ENCODE measurements around the gene ABCA4. TPM values are rescaled to one million over a fixed set of nuclear protein-coding genes. Genes with fewer than 3 reads are reported as not detected.

The ABCA4 gene
- total RNA-seq, 5 donors from 2014 or later (not counting 1 experiment from before 2014, with no cell fraction given) = not detected

- no peak overlapping the region for H3K4me3 Mint-ChIP-seq
- H3K27me3 Mint-ChIP-seq = peaks cover 30% of the 10 kb centered on the region in 2 donors
- Histone ChIP-seq H3K27me3 (replicated peaks in 1 of 2; ENCODE audit: control insufficient read depth in 2 of 2, extremely low read depth in 1 of 2, insufficient read depth in 2 of 2, low read length in 1 of 2) (peaks cover 0 to 23% of the 10 kb centered on the region in 2 experiments), H3K36me3 (ENCODE audit: control insufficient read depth in 2 of 2, extremely low read depth in 1 of 2, insufficient read depth in 1 of 2, low read length in 1 of 2) (no peaks in the 10 kb centered on the region), H3K27ac (ENCODE audit: low read length) (no peak overlapping the region), H3K4me1 (ENCODE audit: control insufficient read depth in 1 of 2, extremely low read depth in 1 of 2, insufficient read depth in 2 of 2, low read length in 2 of 2) (peaks cover 0 to 3% of the 10 kb centered on the region in 2 experiments), H3K9me3 (no peaks in the 10 kb centered on the region), H3K4me3 (ENCODE audit: control insufficient read depth in 1 of 2, extremely low read depth in 1 of 2, low read length in 1 of 2) (no peak overlapping the region)
- H3K36me3 Mint-ChIP-seq = no peaks in the 10 kb centered on the region
- 74% methylated on average over 2 of the region's 3 CpGs for WGBS (ENCODE audit: insufficient coverage)
- DNase-seq (no peak), ATAC-seq (replicated peaks in 1 of 4) (no peak)
- ChIA-PET POLR2A (no interaction called here), CTCF (interaction anchor here in 1 of 2 donors (0.6 kb wide), 1 partner anchor 702 kb away, joined by 11 read pairs; no protein-coding TSS in a partner anchor)
- H3K27ac Mint-ChIP-seq = no peak overlapping the region
- no peaks in the 10 kb centered on the region for H3K9me3 Mint-ChIP-seq
- H3K4me1 Mint-ChIP-seq = no peaks in the 10 kb centered on the region
Measured at GRCh38 chr1:93988634-93989350, 132.2 kb downstream of the ABCA4 start.

DNA sequence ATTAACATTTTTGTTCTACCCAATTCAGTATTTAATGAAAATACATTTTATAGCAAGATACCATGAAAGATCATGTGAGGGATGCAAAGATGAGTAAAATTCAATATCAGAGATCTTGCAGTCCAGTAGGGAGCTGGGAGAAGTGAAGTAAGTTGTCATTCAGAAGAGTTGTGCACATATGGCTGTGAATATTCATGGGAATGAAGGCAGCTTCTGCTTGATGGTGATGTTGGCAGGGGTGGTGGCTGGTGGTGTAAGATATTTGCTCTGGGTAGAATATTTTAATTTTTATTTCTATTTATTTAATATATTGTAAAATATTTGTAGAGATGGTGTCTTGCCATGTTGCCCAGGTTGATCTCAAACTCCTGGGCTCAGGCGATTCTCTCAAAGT, 139.7 kb downstream of the ABCA4 start:
- peaks cover 0 to 3% of the 10 kb centered on the region in 2 experiments for H3K27me3 ChIP-seq (replicated peaks in 1 of 2; ENCODE audit: control insufficient read depth in 2 of 2, extremely low read depth in 1 of 2, insufficient read depth in 2 of 2, low read length in 1 of 2)
- Mint-ChIP-seq H3K27ac (no peak overlapping the region), H3K36me3 (no peaks in the 10 kb centered on the region), H3K27me3 (peaks cover 6 to 18% of the 10 kb centered on the region in 2 donors), H3K9me3 (no peaks in the 10 kb centered on the region), H3K4me3 (no peak overlapping the region), H3K4me1 (no peaks in the 10 kb centered on the region)
- no peaks in the 10 kb centered on the region for H3K36me3 ChIP-seq (ENCODE audit: control insufficient read depth in 2 of 2, extremely low read depth in 1 of 2, insufficient read depth in 1 of 2, low read length in 1 of 2)
- no peak for DNase-seq
- ATAC-seq (replicated peaks in 1 of 4) = no peak
- ChIA-PET CTCF (interaction anchor here (0.9 to 1.1 kb wide), 2 partner anchors 8 to 352 kb away, joined by 4 to 6 read pairs; no protein-coding TSS in a partner anchor), POLR2A (no interaction called here)
- H3K4me3 ChIP-seq (ENCODE audit: control insufficient read depth in 1 of 2, extremely low read depth in 1 of 2, low read length in 1 of 2) = no peak overlapping the region
- no peaks in the 10 kb centered on the region for H3K9me3 ChIP-seq
- no CpG with 5 or more reads among the region's 1 CpG for WGBS (ENCODE audit: insufficient coverage)
- no peaks in the 10 kb centered on the region for H3K4me1 ChIP-seq (ENCODE audit: control insufficient read depth in 1 of 2, extremely low read depth in 1 of 2, insufficient read depth in 2 of 2, low read length in 2 of 2)
- H3K27ac ChIP-seq (ENCODE audit: low read length) = no peak overlapping the region

- no peak overlapping the region for H3K4me3 Mint-ChIP-seq
- Histone ChIP-seq H3K27me3 (replicated peaks in 1 of 2; ENCODE audit: control insufficient read depth in 2 of 2, extremely low read depth in 1 of 2, insufficient read depth in 2 of 2, low read length in 1 of 2) (peaks cover 0 to 3% of the 10 kb centered on the region in 2 experiments), H3K4me1 (ENCODE audit: control insufficient read depth in 1 of 2, extremely low read depth in 1 of 2, insufficient read depth in 2 of 2, low read length in 2 of 2) (no peaks in the 10 kb centered on the region), H3K27ac (ENCODE audit: low read length) (no peak overlapping the region), H3K9me3 (no peaks in the 10 kb centered on the region), H3K36me3 (ENCODE audit: control insufficient read depth in 2 of 2, extremely low read depth in 1 of 2, insufficient read depth in 1 of 2, low read length in 1 of 2) (no peaks in the 10 kb centered on the region), H3K4me3 (ENCODE audit: control insufficient read depth in 1 of 2, extremely low read depth in 1 of 2, low read length in 1 of 2) (no peak overlapping the region)
- no peaks in the 10 kb centered on the region for H3K9me3 Mint-ChIP-seq
- ChIA-PET POLR2A (no interaction called here), CTCF (interaction anchor here (0.9 to 1.1 kb wide), 2 partner anchors 8 to 351 kb away, joined by 4 to 6 read pairs; no protein-coding TSS in a partner anchor)
- 79% methylated on average over 4 of the region's 10 CpGs for WGBS (ENCODE audit: insufficient coverage)
- ATAC-seq (replicated peaks in 1 of 4) (no peak), DNase-seq (peak in 1 of 35 experiments; percentile 5)
- H3K4me1 Mint-ChIP-seq = no peaks in the 10 kb centered on the region
- H3K27ac Mint-ChIP-seq = no peak overlapping the region
- H3K27me3 Mint-ChIP-seq = peaks cover 5 to 16% of the 10 kb centered on the region in 2 donors
- H3K36me3 Mint-ChIP-seq = no peaks in the 10 kb centered on the region
Measured at GRCh38 chr1:93980320-93981273, 140.4 kb downstream of the ABCA4 start.

- 75% methylated on average over 3 of the region's 4 CpGs for WGBS (ENCODE audit: insufficient coverage)
- no peak overlapping the region for H3K27ac ChIP-seq (ENCODE audit: low read length)
- no peaks in the 10 kb centered on the region for H3K36me3 ChIP-seq (ENCODE audit: control insufficient read depth in 2 of 2, extremely low read depth in 1 of 2, insufficient read depth in 1 of 2, low read length in 1 of 2)
- Mint-ChIP-seq H3K4me1 (no peaks in the 10 kb centered on the region), H3K4me3 (no peak overlapping the region), H3K36me3 (no peaks in the 10 kb centered on the region), H3K9me3 (no peaks in the 10 kb centered on the region), H3K27ac (no peak overlapping the region), H3K27me3 (peaks cover 3 to 14% of the 10 kb centered on the region in 2 donors)
- ATAC-seq (replicated peaks in 1 of 4) = no peak
- H3K27me3 ChIP-seq (replicated peaks in 1 of 2; ENCODE audit: control insufficient read depth in 2 of 2, extremely low read depth in 1 of 2, insufficient read depth in 2 of 2, low read length in 1 of 2) = no peaks in the 10 kb centered on the region
- ChIA-PET CTCF (no interaction called here), POLR2A (no interaction called here)
- H3K4me1 ChIP-seq (ENCODE audit: control insufficient read depth in 1 of 2, extremely low read depth in 1 of 2, insufficient read depth in 2 of 2, low read length in 2 of 2) = no peaks in the 10 kb centered on the region
- H3K4me3 ChIP-seq (ENCODE audit: control insufficient read depth in 1 of 2, extremely low read depth in 1 of 2, low read length in 1 of 2) = no peak overlapping the region
- no peak for DNase-seq
- H3K9me3 ChIP-seq = no peaks in the 10 kb centered on the region
Measured at GRCh38 chr1:93979718-93980319, 141.1 kb downstream of the ABCA4 start.

DNA sequence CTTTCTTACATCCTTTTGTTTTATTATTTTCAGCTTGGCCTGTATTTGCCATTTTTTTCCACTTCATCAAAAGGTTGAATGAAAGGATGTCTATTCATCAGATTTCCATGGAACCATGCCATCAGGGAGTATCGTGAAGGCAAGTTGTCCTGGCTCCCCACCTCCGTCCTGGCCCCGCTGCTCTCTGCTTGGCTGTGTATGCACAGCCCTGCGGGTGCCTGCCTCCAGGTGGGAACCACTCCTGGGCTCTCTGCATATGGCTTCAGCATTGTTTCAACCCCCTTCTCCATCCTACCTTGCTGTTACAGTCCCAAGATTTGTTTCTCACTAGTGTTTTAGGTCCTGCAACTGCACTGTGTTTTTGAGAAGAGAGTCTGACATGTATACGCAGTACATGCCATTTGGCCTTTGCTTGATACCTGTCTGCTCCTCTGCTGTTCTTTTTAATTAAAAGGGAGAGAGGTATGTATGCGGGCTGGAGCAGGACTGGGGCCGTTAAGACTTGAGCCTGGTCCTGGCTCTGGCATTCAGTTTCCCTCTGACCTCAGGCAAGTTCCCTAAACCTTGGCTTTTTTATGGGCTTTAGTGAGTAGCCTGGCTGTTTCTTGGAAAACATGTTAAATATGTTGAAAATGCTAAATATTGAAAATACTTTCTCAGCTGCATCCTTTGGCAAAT, 141.8 kb downstream of the ABCA4 start:
- no peak overlapping the region for H3K4me3 ChIP-seq (ENCODE audit: control insufficient read depth in 1 of 2, extremely low read depth in 1 of 2, low read length in 1 of 2)
- H3K27ac Mint-ChIP-seq = no peak overlapping the region
- DNase-seq (no peak), ATAC-seq (replicated peaks in 1 of 4) (no peak)
- WGBS (ENCODE audit: insufficient coverage) = 77% methylated on average over 6 of the region's 7 CpGs
- no peaks in the 10 kb centered on the region for H3K27me3 ChIP-seq (replicated peaks in 1 of 2; ENCODE audit: control insufficient read depth in 2 of 2, extremely low read depth in 1 of 2, insufficient read depth in 2 of 2, low read length in 1 of 2)
- H3K36me3 Mint-ChIP-seq = no peaks in the 10 kb centered on the region
- ChIA-PET POLR2A (no interaction called here), CTCF (no interaction called here)
- H3K9me3 ChIP-seq = no peaks in the 10 kb centered on the region
- H3K27ac ChIP-seq (ENCODE audit: low read length) = no peak overlapping the region
- H3K4me1 Mint-ChIP-seq = no peaks in the 10 kb centered on the region
- no peaks in the 10 kb centered on the region for H3K4me1 ChIP-seq (ENCODE audit: control insufficient read depth in 1 of 2, extremely low read depth in 1 of 2, insufficient read depth in 2 of 2, low read length in 2 of 2)
- H3K27me3 Mint-ChIP-seq = peaks cover 3 to 8% of the 10 kb centered on the region in 2 donors
- no peaks in the 10 kb centered on the region for H3K9me3 Mint-ChIP-seq
- H3K36me3 ChIP-seq (ENCODE audit: control insufficient read depth in 2 of 2, extremely low read depth in 1 of 2, insufficient read depth in 1 of 2, low read length in 1 of 2) = no peaks in the 10 kb centered on the region
- H3K4me3 Mint-ChIP-seq = no peak overlapping the region

GRCh38 chr1:93977598-93977945, 143.4 kb downstream of the ABCA4 start:
- Mint-ChIP-seq H3K4me1 (no peaks in the 10 kb centered on the region), H3K27me3 (peaks cover under 1 to 9% of the 10 kb centered on the region in 2 donors), H3K27ac (no peak overlapping the region), H3K9me3 (no peaks in the 10 kb centered on the region), H3K36me3 (no peaks in the 10 kb centered on the region), H3K4me3 (no peak overlapping the region)
- ChIA-PET CTCF (no interaction called here), POLR2A (no interaction called here)
- WGBS (ENCODE audit: insufficient coverage) = no CpG with 5 or more reads among the region's 1 CpG
- Histone ChIP-seq H3K9me3 (no peaks in the 10 kb centered on the region), H3K4me3 (ENCODE audit: control insufficient read depth in 1 of 2, extremely low read depth in 1 of 2, low read length in 1 of 2) (no peak overlapping the region), H3K36me3 (ENCODE audit: control insufficient read depth in 2 of 2, extremely low read depth in 1 of 2, insufficient read depth in 1 of 2, low read length in 1 of 2) (no peaks in the 10 kb centered on the region), H3K27me3 (replicated peaks in 1 of 2; ENCODE audit: control insufficient read depth in 2 of 2, extremely low read depth in 1 of 2, insufficient read depth in 2 of 2, low read length in 1 of 2) (no peaks in the 10 kb centered on the region), H3K4me1 (ENCODE audit: control insufficient read depth in 1 of 2, extremely low read depth in 1 of 2, insufficient read depth in 2 of 2, low read length in 2 of 2) (no peaks in the 10 kb centered on the region), H3K27ac (ENCODE audit: low read length) (no peak overlapping the region)
- no peak for ATAC-seq (replicated peaks in 1 of 4)
- DNase-seq = no peak

All from T-cell (primary cell).